ENCODE measurements around the gene STOML1. TPM values are rescaled to one million over a fixed set of nuclear protein-coding genes. Genes with fewer than 3 reads are reported as not detected.

STOML1 gene
- total RNA-seq, 1 donor from 2014 or later, result 15.2 TPM

- DNase-seq (ENCODE audit: low spot score) (peak; percentile 50), ATAC-seq (no peak)
- intact Hi-C loops (cut with DNase I), result no loop called here
These were observed 39.0 kb downstream of the STOML1 start for GRCh38 chr15:73952913-73953750.

GRCh38 chr15:73952171-73952912 lies 39.8 kb downstream of the STOML1 start:
- intact Hi-C loops (cut with DNase I), result no loop called here
- DNase-seq (ENCODE audit: low spot score), result no peak

DNA sequence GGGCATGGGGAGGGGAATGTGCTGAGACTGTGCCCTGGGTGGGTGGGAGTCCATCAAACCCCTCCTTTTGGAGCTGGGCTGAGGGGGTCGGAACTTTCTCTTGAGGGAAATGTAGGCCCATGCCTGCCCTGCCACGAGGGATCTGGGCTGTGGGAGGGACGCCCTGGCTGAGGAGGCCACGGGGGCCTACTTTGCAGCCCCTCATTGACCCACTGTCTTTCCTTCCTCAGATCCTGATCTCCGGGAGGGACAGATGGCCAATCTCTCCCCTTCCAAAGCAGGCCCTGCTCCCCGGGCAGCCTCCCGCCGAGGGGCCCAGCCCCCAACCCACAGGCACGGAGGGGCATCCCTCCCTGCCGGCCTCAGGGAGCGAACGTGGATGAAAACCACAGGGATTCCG lies 40.5 kb downstream of the STOML1 start:
- intact Hi-C loops (cut with DNase I), result no loop called here
- DNase-seq (ENCODE audit: low spot score) (no peak), ATAC-seq (peak; percentile 8)

More at GRCh38 chr15:73952171-73952912, 39.8 kb downstream of the STOML1 start:
- peak; percentile 16 for ATAC-seq

- intact Hi-C loops (cut with DNase I), result no loop called here
- ATAC-seq, result peak; percentile 97
These were observed 41.1 kb downstream of the STOML1 start for GRCh38 chr15:73950831-73951561.

GRCh38 chr15:73950479-73950830 lies 41.6 kb downstream of the STOML1 start:
- intact Hi-C loops (cut with DNase I), result no loop called here
- DNase-seq (ENCODE audit: low spot score) (no peak), ATAC-seq (no peak)

More at GRCh38 chr15:73950831-73951561, 41.1 kb downstream of the STOML1 start:
- DNase-seq (ENCODE audit: low spot score), result peak; percentile 95

GRCh38 chr15:73949496-73949895 lies 42.6 kb downstream of the STOML1 start:
- no peak for DNase-seq (ENCODE audit: low spot score)
- intact Hi-C loops (cut with DNase I), result no loop called here
- ATAC-seq, result no peak

DNA sequence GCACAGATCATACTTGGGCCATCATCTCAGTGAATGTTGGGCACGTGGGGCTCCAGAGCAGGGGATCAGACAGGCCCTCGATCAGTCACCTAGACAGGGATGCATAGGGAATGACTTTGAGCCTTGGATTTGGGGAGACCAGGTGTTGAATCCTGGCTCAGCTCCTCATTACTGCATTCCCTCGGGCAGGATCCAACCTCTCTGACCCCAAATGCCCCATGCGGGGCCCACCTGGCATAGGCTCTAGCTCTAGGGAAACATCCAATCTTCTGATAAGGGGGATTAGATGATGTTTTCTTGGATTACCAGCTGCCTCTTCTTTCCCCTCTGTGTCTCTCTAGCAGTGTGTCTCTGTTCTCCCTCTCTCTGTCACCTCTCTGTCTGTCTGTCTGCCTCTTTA lies 43.1 kb downstream of the STOML1 start:
- DNase-seq (ENCODE audit: low spot score) (no peak), ATAC-seq (no peak)
- intact Hi-C loops (cut with DNase I), result no loop called here

DNA sequence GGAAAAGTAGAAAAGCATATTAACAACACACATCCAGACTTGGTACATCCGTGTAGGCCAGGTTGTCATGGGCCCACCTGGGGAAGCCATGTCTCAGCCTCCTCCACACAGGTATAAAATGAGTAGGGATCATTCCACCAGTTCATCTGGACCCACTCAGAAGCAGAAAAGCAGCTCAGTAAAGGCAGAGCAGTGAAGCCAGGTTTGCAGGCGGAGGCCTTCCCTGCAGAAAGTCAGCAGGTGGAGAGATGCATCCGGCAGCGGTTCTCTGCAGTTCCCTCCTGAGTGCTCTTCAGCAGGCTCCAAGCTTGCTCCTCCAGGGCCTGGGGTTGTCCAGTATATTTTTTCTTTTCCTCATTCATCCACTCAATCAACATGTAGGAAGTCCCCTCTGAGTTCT lies 43.7 kb downstream of the STOML1 start:
- DNase-seq (ENCODE audit: low spot score) (no peak), ATAC-seq (no peak)
- intact Hi-C loops (cut with DNase I), result no loop called here

DNA sequence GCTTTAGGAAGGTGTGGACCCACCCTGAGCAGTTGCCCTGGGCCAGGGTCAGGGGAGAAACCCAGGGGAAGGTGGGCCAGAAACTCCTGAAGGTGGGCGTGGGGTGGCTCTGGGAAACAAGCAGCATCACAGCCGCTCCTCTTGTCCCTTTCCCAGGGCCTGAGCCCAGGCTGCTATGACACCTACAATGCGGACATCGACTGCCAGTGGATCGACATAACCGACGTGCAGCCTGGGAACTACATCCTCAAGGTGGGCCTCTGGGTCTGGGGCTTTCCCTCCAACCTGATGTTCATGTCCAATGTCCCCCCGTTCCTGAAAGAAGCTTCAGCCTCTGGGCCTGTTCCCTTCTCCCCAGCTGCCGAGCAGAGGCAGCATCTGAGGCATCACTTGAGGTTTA lies 44.4 kb downstream of the STOML1 start:
- intact Hi-C loops (cut with DNase I), result no loop called here
- ATAC-seq, result no peak
- DNase-seq (ENCODE audit: low spot score), result no peak

DNA sequence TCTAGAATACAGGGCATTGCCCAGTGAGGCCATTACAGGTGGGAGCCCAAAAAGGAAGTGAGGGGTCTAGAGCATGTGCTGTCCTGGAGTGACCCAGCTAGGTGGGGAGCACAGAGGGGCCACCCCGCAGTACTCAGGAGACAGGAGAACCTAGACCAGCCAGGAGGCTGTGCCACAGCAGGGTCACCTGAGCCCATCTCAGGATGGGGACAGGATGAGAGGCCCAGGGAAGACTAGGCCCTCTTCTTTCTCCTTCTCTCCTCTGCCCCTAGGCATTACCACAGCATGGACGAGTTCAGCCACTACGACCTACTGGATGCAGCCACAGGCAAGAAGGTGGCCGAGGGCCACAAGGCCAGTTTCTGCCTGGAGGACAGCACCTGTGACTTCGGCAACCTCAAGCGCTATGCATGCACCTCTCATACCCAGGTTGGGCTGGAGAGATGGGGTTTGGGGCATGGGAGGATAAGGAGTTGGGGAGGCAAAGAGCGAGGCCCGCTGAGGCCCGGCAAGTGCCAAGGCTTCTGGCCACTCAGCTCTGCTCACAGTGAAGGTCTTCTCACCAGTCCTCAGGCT lies 45.2 kb downstream of the STOML1 start:
- ATAC-seq, result no peak
- intact Hi-C loops (cut with DNase I), result no loop called here
- DNase-seq (ENCODE audit: low spot score), result no peak

GRCh38 chr15:73946046-73946721 lies 45.9 kb downstream of the STOML1 start:
- no peak for ATAC-seq
- intact Hi-C loops (cut with DNase I), result no loop called here

DNA sequence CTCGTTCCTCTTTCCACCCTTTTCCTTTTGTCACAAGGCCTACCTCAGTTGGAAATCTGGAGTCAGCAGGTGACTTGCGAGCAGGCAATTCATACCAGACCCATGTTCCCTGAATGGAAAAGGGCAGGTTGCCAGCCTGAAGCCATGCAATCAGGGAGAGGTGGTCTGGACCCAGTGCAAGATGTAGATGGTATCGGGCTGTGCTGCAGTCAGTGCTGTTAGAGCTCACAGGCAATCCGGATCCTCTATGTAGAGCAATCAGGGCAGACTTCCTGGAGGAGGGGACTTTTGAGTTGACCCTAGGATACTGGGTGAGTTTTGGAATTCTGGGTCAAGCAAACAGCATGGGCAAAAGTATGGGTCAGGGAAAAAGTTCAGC lies 47.0 kb downstream of the STOML1 start:
- intact Hi-C loops (cut with DNase I), result no loop called here
- DNase-seq (ENCODE audit: low spot score), result no peak
- no peak for ATAC-seq

More at GRCh38 chr15:73946046-73946721, 45.9 kb downstream of the STOML1 start:
- DNase-seq (ENCODE audit: low spot score), result no peak

GRCh38 chr15:73944161-73945129 lies 47.6 kb downstream of the STOML1 start:
- DNase-seq (ENCODE audit: low spot score), result no peak
- ATAC-seq, result no peak
- intact Hi-C loops (cut with DNase I), result no loop called here

GRCh38 chr15:73942751-73943270 lies 49.3 kb downstream of the STOML1 start:
- intact Hi-C loops (cut with DNase I), result no loop called here
- ATAC-seq (no peak), DNase-seq (ENCODE audit: low spot score) (no peak)

GRCh38 chr15:73941871-73942635 lies 50.0 kb downstream of the STOML1 start:
- DNase-seq (ENCODE audit: low spot score), result no peak
- ATAC-seq, result no peak
- intact Hi-C loops (cut with DNase I), result no loop called here

DNA sequence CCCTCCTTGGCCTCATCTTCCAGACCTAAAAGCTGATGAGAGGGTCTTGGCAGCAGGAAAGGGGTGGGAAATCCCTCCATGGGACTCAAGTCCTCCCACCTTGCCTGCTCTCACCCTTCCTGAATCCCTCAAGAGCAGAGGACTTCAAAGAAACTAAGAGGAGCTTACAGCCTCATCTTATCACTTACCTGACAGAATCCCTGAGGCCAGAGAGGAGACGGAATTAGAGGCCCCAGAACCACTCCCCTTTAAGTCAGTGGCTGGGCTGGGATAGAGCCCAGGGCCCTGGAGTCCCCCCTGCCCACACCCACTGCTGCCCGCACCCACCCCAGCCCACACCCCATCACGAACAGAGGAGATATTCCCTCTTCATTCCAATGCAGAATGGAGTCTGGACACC lies 50.6 kb downstream of the STOML1 start:
- DNase-seq (ENCODE audit: low spot score) (no peak), ATAC-seq (no peak)
- intact Hi-C loops (cut with DNase I), result no loop called here

DNA sequence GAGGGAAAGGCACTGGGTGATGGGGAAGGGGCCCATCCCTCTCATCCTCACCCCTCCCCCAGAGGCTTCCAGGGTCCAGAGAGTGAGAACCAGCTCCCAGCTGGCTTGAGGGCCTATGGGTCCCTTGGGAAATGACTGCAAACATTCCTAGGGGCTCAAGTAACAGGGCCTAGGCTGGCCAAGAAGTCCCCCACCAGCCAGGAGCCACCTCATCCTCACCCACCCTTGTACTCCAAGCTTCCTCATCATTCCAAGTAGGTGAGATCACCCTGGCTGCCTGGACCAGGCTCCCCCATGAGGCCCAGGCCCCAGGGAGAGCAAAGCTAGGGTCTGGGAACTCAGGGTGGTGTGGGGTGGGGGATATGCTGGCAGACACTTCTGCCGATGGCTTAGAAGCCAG lies 51.1 kb downstream of the STOML1 start:
- DNase-seq (ENCODE audit: low spot score) (no peak), ATAC-seq (no peak)
- intact Hi-C loops (cut with DNase I), result no loop called here

Measured in sciatic nerve (tissue), 2 donors.